ENCODE measurements around the gene N4BP2.
"Not testable (repeated sequence)": the region's sequence is repeated elsewhere in the genome, so short reads cannot be mapped to it uniquely, and the experiment has no call there.

Gene N4BP2

DNA sequence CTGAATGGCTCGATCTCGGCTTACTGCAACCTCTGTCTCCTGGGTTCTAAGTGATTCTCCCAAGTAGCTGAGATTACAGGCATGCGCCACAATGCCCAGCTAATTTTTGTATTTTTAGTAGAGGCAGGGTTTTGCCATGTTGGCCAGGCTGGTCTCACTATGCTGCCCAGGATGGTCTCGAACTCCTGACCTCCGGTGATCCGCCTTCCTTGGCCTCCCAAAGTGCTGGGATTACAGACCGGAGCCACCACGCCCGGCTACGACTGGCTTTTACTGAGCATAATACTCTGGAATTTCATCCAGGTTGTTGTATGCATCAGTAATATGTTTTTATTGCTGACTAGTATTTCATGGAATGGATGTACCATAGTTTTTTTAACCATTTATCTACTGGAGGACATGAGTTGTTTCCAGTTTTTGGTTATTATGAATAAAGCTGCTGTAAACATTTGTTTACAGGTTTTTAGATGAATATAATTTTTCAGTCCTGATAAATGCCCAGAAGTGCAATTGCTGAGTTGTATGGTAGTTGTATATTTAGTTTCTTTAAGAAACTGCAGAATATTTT lies 31.2 kb downstream of the N4BP2 start:
- no peaks in the 10 kb centered on the region for H3K27me3 ChIP-seq (replicated peaks; ENCODE audit: control insufficient read depth, insufficient read depth, low read length)
- H3K9me3 ChIP-seq (ENCODE audit: control insufficient read depth, low read length) = no peaks in the 10 kb centered on the region
- no peaks in the 10 kb centered on the region for H3K36me3 ChIP-seq (ENCODE audit: control insufficient read depth, insufficient read depth, low read length, severe bottlenecking)
- no peak overlapping the region for H3K4me3 ChIP-seq (ENCODE audit: low read length)
- H3K9ac ChIP-seq (ENCODE audit: low read length) = no peak overlapping the region
- no peak for DNase-seq (ENCODE audit: low read depth)
- no peaks in the 10 kb centered on the region for H3K4me1 ChIP-seq (ENCODE audit: control insufficient read depth, insufficient read depth, low read length)

GRCh38 chr4:40093400-40093799 lies 36.8 kb downstream of the N4BP2 start:
- not testable (repeated sequence) for DNase-seq (ENCODE audit: low read depth); H3K9ac ChIP-seq (ENCODE audit: low read length); H3K27me3 ChIP-seq (replicated peaks; ENCODE audit: control insufficient read depth, insufficient read depth, low read length); H3K9me3 ChIP-seq (ENCODE audit: control insufficient read depth, low read length); H3K4me1 ChIP-seq (ENCODE audit: control insufficient read depth, insufficient read depth, low read length); H3K4me3 ChIP-seq (ENCODE audit: low read length); H3K36me3 ChIP-seq (ENCODE audit: control insufficient read depth, insufficient read depth, low read length, severe bottlenecking)

GRCh38 chr4:40099010-40099409 lies 42.4 kb downstream of the N4BP2 start:
- Histone ChIP-seq H3K9me3 (ENCODE audit: control insufficient read depth, low read length) (no peaks in the 10 kb centered on the region), H3K27me3 (replicated peaks; ENCODE audit: control insufficient read depth, insufficient read depth, low read length) (no peaks in the 10 kb centered on the region), H3K9ac (ENCODE audit: low read length) (no peak overlapping the region), H3K36me3 (ENCODE audit: control insufficient read depth, insufficient read depth, low read length, severe bottlenecking) (no peaks in the 10 kb centered on the region), H3K4me3 (ENCODE audit: low read length) (no peak overlapping the region), H3K4me1 (ENCODE audit: control insufficient read depth, insufficient read depth, low read length) (no peaks in the 10 kb centered on the region)
- DNase-seq (ENCODE audit: low read depth) = peak; percentile 7

- not testable (repeated sequence) for H3K9me3 ChIP-seq (ENCODE audit: control insufficient read depth, low read length); DNase-seq (ENCODE audit: low read depth); H3K36me3 ChIP-seq (ENCODE audit: control insufficient read depth, insufficient read depth, low read length, severe bottlenecking); H3K4me3 ChIP-seq (ENCODE audit: low read length); H3K4me1 ChIP-seq (ENCODE audit: control insufficient read depth, insufficient read depth, low read length); H3K27me3 ChIP-seq (replicated peaks; ENCODE audit: control insufficient read depth, insufficient read depth, low read length); H3K9ac ChIP-seq (ENCODE audit: low read length)
These were observed 50.5 kb downstream of the N4BP2 start for GRCh38 chr4:40107150-40107549.

DNA sequence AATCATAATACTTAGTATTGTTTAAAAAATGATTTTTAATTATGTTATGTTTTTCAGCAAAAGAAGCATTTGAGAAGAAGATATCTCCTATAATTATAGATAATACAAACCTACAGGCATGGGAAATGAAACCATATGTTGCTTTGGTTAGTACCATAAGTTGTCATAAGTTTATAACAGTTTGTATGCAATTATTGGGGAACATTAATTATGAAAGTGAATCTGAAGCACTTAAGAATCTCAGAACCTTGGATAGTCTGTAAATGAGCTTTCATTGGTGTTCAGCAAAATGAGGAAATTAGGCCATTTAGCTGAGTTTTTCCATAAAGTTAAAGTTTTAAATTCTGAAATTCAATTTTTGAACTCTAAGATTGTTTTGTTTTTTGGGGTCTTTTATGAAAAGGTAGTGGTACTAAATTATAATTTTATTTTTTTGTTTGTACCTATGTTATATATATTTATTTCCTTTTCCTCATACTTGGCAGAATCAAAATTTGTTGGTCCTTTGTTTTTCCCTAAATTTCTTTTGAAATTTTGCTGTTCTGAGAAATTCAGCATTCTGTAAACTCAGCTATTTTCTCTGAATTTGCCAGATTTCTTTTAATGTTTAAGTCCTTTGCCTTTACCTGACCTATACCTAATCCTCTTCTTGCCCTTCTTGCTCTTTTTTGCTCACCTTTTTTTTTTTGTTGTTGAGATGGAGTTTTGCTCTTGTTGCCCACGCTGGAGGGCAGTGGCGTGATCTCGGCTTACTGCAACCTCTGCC lies 55.6 kb downstream of the N4BP2 start:
- no peak overlapping the region for H3K9ac ChIP-seq (ENCODE audit: low read length)
- no peak for DNase-seq (ENCODE audit: low read depth)
- H3K27me3 ChIP-seq (replicated peaks; ENCODE audit: control insufficient read depth, insufficient read depth, low read length) = no peaks in the 10 kb centered on the region
- H3K4me3 ChIP-seq (ENCODE audit: low read length) = no peak overlapping the region
- H3K9me3 ChIP-seq (ENCODE audit: control insufficient read depth, low read length) = no peaks in the 10 kb centered on the region
- H3K4me1 ChIP-seq (ENCODE audit: control insufficient read depth, insufficient read depth, low read length) = no peaks in the 10 kb centered on the region
- no peaks in the 10 kb centered on the region for H3K36me3 ChIP-seq (ENCODE audit: control insufficient read depth, insufficient read depth, low read length, severe bottlenecking)

DNA sequence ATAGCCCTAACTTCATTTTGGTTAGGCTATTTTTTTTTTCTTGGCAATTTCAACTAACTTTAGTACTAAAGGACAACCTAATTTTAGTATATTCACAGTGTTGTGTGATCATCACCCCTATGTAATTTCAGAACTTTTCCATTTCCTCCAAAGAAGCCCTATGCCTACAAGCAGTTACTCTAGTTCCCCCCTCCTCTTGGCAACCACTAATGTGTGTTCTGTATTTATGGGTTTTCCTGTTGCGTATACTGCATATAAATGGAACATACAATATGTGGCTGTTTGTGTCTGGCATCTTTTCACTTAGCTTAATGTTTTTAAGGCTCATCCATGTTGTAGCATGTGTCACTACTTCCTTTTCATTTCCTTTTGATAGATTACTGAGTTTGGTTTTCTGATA lies 57.6 kb downstream of the N4BP2 start:
- Histone ChIP-seq H3K36me3 (ENCODE audit: control insufficient read depth, insufficient read depth, low read length, severe bottlenecking) (no peaks in the 10 kb centered on the region), H3K4me3 (ENCODE audit: low read length) (no peak overlapping the region)

DNA sequence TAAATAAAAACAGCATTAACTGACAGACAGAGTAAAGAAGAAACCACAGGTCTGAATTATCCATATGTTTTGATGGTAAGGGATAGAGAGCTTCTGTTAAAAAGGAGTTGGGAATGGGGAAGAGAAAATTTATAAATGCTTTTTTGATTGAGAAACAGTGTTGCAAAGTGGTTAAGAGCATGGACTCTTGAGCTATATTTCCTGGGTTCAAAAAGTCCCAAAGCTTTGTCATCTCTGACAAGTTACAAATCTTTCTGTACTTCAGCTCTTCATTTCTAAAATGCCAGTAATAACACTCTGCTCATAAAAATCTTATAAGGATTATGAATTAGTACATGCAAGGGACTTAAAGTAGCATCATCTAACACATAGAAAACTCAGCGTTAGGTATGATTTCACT lies 62.2 kb downstream of the N4BP2 start:
- Histone ChIP-seq H3K9ac (ENCODE audit: low read length) (no peak overlapping the region), H3K36me3 (ENCODE audit: control insufficient read depth, insufficient read depth, low read length, severe bottlenecking) (no peaks in the 10 kb centered on the region)

More for the DNA sequence above, 57.6 kb downstream of the N4BP2 start:
- Histone ChIP-seq H3K9me3 (ENCODE audit: control insufficient read depth, low read length) (no peaks in the 10 kb centered on the region), H3K4me1 (ENCODE audit: control insufficient read depth, insufficient read depth, low read length) (no peaks in the 10 kb centered on the region), H3K9ac (ENCODE audit: low read length) (no peak overlapping the region), H3K27me3 (replicated peaks; ENCODE audit: control insufficient read depth, insufficient read depth, low read length) (no peaks in the 10 kb centered on the region)
- no peak for DNase-seq (ENCODE audit: low read depth)

GRCh38 chr4:40119344-40119743 lies 62.7 kb downstream of the N4BP2 start:
- Histone ChIP-seq H3K9me3 (ENCODE audit: control insufficient read depth, low read length) (no peaks in the 10 kb centered on the region), H3K4me3 (ENCODE audit: low read length) (no peak overlapping the region), H3K4me1 (ENCODE audit: control insufficient read depth, insufficient read depth, low read length) (peaks cover 2% of the 10 kb centered on the region), H3K9ac (ENCODE audit: low read length) (no peak overlapping the region), H3K27me3 (replicated peaks; ENCODE audit: control insufficient read depth, insufficient read depth, low read length) (no peaks in the 10 kb centered on the region), H3K36me3 (ENCODE audit: control insufficient read depth, insufficient read depth, low read length, severe bottlenecking) (no peaks in the 10 kb centered on the region)
- DNase-seq (ENCODE audit: low read depth) = no peak

More for the DNA sequence above, 62.2 kb downstream of the N4BP2 start:
- Histone ChIP-seq H3K9me3 (ENCODE audit: control insufficient read depth, low read length) (no peaks in the 10 kb centered on the region), H3K4me3 (ENCODE audit: low read length) (no peak overlapping the region), H3K27me3 (replicated peaks; ENCODE audit: control insufficient read depth, insufficient read depth, low read length) (no peaks in the 10 kb centered on the region), H3K4me1 (ENCODE audit: control insufficient read depth, insufficient read depth, low read length) (peaks cover 2% of the 10 kb centered on the region)
- no peak for DNase-seq (ENCODE audit: low read depth)

- Histone ChIP-seq H3K9me3 (ENCODE audit: control insufficient read depth, low read length) (no peaks in the 10 kb centered on the region), H3K36me3 (ENCODE audit: control insufficient read depth, insufficient read depth, low read length, severe bottlenecking) (peaks cover 5% of the 10 kb centered on the region), H3K27me3 (replicated peaks; ENCODE audit: control insufficient read depth, insufficient read depth, low read length) (no peaks in the 10 kb centered on the region), H3K4me1 (ENCODE audit: control insufficient read depth, insufficient read depth, low read length) (peaks cover 2% of the 10 kb centered on the region), H3K4me3 (ENCODE audit: low read length) (no peak overlapping the region), H3K9ac (ENCODE audit: low read length) (no peak overlapping the region)
- DNase-seq (ENCODE audit: low read depth) = peak; percentile 64
These were observed 64.9 kb downstream of the N4BP2 start for GRCh38 chr4:40121515-40121914.

- no peak for DNase-seq (ENCODE audit: low read depth)
- H3K27me3 ChIP-seq (replicated peaks; ENCODE audit: control insufficient read depth, insufficient read depth, low read length) = no peaks in the 10 kb centered on the region
- peaks cover 2% of the 10 kb centered on the region for H3K4me1 ChIP-seq (ENCODE audit: control insufficient read depth, insufficient read depth, low read length)
- no peaks in the 10 kb centered on the region for H3K9me3 ChIP-seq (ENCODE audit: control insufficient read depth, low read length)
- no peak overlapping the region for H3K9ac ChIP-seq (ENCODE audit: low read length)
- no peak overlapping the region for H3K4me3 ChIP-seq (ENCODE audit: low read length)
- peaks cover 5% of the 10 kb centered on the region for H3K36me3 ChIP-seq (ENCODE audit: control insufficient read depth, insufficient read depth, low read length, severe bottlenecking)
These were observed 66.3 kb downstream of the N4BP2 start for GRCh38 chr4:40122941-40123340.

DNA sequence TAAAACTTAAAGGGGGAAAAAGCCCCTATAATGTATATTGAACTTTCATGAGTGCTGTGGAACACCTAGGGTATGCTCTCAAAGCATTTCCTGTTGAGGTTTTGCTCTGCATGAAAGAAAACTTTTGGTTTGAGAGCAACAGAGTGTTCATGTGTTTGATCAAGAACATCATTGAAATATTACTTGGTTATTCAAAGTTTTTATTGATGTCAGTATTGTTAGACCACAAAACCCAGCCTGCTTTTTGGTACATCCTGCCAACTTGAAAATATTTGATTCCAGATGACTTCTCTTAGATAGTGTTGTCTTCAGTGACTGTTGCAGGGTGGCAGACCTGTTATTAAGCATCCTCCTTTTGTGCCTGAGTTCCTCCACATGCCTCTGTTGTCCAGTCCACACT lies 68.0 kb downstream of the N4BP2 start:
- peaks cover 2% of the 10 kb centered on the region for H3K4me1 ChIP-seq (ENCODE audit: control insufficient read depth, insufficient read depth, low read length)
- no peaks in the 10 kb centered on the region for H3K27me3 ChIP-seq (replicated peaks; ENCODE audit: control insufficient read depth, insufficient read depth, low read length)
- H3K9ac ChIP-seq (ENCODE audit: low read length) = no peak overlapping the region
- peaks cover 5% of the 10 kb centered on the region for H3K36me3 ChIP-seq (ENCODE audit: control insufficient read depth, insufficient read depth, low read length, severe bottlenecking)
- H3K9me3 ChIP-seq (ENCODE audit: control insufficient read depth, low read length) = no peaks in the 10 kb centered on the region
- no peak for DNase-seq (ENCODE audit: low read depth)
- H3K4me3 ChIP-seq (ENCODE audit: low read length) = no peak overlapping the region
